ENCODE data around the gene GOLGA8S. TPM values are rescaled to one million over a fixed set of nuclear protein-coding genes. Genes with fewer than 3 reads are reported as not detected.
"Not testable (repeated sequence)": the region's sequence is repeated elsewhere in the genome, so short reads cannot be mapped to it uniquely, and the experiment has no call there.

The GOLGA8S gene
- total RNA-seq, 1 donor from 2014 or later: 0.35 TPM

DNA sequence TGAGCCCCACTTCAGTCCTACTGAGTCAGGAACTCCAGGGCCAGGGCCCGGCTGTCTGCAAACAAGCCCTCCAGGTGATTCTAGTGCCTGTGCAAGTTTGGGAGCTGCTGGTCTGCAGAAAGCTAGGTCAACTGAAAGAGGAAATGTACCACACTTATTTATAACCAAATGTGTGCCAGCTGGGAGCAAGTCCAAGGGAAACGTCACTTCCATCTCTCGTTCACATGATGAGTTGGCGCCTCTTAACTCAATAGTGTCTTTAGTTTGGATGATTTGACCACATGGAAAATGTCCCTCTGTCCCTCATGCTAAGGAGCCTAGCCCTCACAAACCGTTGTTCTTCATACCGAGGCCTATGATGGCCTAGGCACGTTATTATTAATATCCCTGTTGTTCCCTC is 43.2 kb downstream of the GOLGA8S start:
- ATAC-seq: no peak
- DNase-seq (ENCODE audit: low spot score): no peak

DNA sequence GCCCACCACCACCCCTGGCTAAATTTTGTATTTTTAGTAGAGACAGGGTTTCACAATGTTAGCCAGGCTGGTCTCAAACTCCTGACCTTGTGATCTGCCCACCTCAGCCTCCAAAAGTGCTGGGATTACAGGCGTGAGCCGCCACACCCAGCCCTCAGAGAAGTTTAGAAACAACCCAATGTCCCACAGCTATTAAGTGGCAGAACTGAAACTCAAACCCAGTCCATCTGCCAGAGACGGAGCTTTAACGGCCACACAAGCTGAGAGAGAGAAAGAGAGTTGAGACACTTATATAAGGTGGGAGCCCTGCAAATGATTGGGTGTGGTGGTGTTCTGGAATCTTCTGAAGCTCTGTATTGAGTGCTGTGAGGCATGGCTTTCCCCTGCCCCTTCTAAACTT is 43.8 kb downstream of the GOLGA8S start:
- ATAC-seq; DNase-seq (ENCODE audit: low spot score): not testable (repeated sequence)

DNA sequence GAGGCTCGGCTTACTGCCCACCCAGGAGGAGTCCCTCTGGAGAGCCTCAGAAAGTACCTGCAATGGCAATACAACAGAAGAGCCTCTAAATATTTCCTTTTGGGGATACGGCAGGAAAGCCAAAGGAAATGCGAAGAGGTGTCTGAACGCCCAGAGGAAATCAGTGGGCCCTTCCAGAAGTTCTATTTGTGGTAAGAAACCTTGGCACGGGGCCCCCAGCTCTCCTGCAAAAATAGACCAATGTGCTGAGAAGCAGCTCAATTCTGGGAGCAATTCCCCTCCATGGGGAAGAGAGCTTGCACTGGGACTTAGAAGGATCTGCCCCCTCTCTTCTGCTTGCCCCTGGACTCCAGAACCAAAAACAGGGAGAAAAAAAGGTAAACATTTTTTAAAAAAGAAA is 44.7 kb downstream of the GOLGA8S start:
- DNase-seq (ENCODE audit: low spot score): not testable (repeated sequence)

DNA sequence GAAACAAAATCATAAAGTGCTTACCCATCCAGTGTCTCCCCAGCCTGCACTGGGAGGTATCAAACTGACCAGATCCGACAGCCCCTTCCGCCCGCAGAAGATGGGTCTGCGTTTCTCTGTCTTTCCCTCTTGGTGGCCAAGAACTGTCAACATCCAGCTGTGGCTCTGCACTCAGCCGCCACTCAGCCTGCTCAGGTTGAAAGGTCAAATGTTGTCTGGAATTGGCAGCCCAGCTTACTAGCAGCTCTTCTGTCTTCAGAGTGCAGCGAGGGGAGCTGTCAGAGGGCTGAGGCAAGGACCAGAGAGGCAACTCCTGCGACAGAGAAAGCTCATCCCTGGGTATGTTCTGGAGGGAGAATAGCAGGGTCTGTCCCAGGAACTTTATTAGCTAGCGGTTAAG is 47.1 kb downstream of the GOLGA8S start:
- ATAC-seq (peak; percentile 33), DNase-seq (ENCODE audit: low spot score) (no peak)

More for the DNA sequence above, 44.7 kb downstream of the GOLGA8S start:
- not testable (repeated sequence) for ATAC-seq

DNA sequence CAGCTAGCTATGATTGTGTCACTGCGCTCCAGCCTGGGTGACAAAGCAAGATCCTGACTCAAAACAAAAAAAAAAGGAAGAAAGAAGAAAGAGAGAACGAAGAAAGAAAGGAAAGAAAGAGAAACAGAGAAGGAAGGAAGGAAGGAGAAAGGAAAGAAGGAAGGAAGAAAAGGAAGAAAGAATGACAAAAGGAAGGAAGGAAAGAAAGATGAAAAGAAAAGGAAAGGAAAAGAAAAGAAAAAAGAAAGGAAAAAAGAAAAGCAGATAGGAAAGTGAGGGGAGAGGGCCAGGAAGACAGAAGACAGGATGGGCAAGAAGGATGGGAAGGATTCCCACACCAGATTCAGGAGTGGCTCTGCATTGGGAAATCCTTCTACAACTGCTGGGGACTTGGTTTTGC is 47.6 kb downstream of the GOLGA8S start:
- ATAC-seq (no peak), DNase-seq (ENCODE audit: low spot score) (no peak)

DNA sequence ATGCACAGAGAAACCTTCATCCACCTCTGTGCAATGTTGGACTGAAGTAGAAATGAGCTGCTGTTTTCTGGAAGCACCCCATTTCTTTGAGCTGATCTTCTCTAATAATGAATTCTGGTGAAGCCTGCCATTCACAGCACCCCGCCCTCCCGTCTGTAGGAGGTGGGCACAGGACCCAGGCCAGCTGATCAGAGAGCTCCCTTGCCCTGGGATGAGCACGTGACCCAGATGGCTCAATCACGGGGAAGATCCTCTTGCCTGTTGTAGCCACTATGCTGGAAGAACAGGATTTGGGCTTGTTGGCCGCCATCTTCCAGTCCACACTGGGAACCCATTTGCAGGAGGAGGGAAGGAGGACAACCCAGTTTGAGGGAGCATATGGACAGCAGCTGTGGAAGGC is 48.0 kb downstream of the GOLGA8S start:
- DNase-seq (ENCODE audit: low spot score) (no peak), ATAC-seq (no peak)

DNA sequence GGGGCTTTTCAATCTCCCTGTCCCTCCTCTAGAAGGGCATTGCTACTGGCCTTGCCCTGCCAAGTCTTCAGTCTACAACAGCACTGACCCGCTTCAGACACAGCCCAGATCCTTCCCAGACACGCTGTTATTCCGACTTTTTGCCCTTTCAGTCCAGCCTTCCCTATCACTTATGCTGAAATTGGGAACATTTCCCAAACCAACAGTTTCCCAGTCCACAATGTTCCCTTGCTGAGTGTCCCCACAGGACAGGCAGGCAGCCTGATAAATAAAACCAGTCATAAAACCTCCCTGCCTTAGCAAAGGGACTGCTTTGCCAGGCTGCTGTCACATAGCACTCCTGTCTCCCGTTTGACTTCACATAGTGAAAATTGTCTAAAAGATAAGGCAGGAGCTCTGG is 49.0 kb downstream of the GOLGA8S start:
- no peak for DNase-seq (ENCODE audit: low spot score)
- ATAC-seq: no peak

DNA sequence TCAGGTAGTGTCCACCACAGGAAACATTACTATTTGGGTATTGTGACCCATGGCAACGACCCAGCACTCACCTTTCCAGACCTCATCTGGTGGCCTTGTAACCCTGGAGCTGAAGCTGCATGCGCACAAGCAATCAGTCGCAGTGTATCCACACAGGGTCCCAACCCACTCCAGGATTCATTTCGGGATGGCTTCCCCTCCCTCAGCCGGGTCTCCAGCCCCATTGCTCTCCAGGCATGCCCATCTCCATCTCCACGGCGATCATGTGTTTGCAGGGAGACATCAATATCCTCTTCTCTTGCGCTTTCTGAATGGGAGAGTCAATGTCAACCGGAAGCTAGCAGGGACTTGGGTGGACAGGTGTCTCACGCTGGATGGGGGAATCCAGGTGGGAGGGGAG is 57.3 kb downstream of the GOLGA8S start:
- ATAC-seq (no peak), DNase-seq (ENCODE audit: low spot score) (no peak)

DNA sequence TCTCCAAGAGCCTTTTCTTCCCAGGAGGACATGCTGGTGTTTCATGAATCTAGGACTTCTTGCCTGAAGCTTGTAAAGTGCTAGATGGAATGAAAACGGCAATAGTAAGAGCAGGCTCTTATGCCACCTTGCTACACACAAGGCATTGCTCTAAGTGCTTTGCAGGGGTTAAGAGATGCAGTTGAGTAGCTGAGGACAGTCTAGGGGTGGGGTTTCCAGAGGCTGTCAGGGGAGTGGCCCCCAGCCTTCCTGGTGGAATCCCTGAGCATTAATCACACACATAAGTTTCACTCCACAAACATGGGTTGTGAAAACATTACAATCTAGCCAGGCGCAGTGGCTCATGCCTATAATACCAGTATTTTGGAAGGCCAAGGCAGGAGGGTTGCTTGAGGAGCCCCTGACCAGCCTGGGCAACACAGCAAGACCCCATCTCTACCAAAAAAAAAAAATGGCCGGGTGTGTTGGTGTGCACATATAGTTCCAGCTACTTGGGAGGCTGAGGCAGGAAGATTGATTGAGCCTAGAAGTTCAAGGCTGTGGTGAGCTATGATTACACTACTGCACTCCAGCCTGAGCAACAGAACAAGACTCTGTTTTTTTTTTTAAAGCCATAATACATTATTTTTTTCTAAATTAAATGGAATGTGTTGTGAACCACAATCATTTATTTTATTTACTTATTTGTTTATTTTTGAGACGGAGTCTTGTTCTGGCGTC is 58.5 kb downstream of the GOLGA8S start:
- ATAC-seq; DNase-seq (ENCODE audit: low spot score): not testable (repeated sequence)

Other genes starting within 250 kb of the GOLGA8S start
- not detected for gene GOLGA6L1, start 217.9 kb upstream of the GOLGA8S start, total RNA-seq
- not detected for gene GOLGA6L26, start 20.6 kb upstream of the GOLGA8S start, total RNA-seq
- not detected for gene GOLGA6L2, start 92.5 kb downstream of the GOLGA8S start, total RNA-seq
- gene MKRN3, start 210.9 kb downstream of the GOLGA8S start, total RNA-seq: 0.13 TPM

Measured in left lobe of liver (tissue), 2 donors.